HepG2 (cell line): Measurements from ENCODE around the gene HLA-F. TPM values are rescaled to one million over a fixed set of nuclear protein-coding genes. Genes with fewer than 3 reads are reported as not detected.

Experiments used
- BCL6 ChIP-seq: IDR thresholded peaks from 2 replicates; pipeline ENCODE4 v1.6.1; 2016; ENCODE audit warnings: missing genetic modification reagents, missing compliant biosample characterization
- BORCS8-MEF2B ChIP-seq: sonication (generic); formaldehyde crosslinking; IDR thresholded peaks from 2 replicates; pipeline ENCODE4 v1.8.0; 2022; ENCODE audit warnings: mild to moderate bottlenecking, missing genetic modification reagents
- E2F1 ChIP-seq: sonication (generic); formaldehyde crosslinking; IDR thresholded peaks from 2 replicates; pipeline ENCODE4 v1.5.0; 2020; ENCODE audit warnings: missing genetic modification reagents
- FLYWCH1 ChIP-seq: sonication (generic); formaldehyde crosslinking; IDR thresholded peaks from 2 replicates; pipeline ENCODE4 v1.8.1; 2023; ENCODE audit warnings: mild to moderate bottlenecking, missing genetic modification reagents
- HNRNPL ChIP-seq: fragments of 200-400 bp; formaldehyde crosslinking; IDR thresholded peaks from 2 replicates; pipeline ENCODE4 v1.6.1; 2017; ENCODE audit warnings: mild to moderate bottlenecking, low read depth, low read length
- HOXD1 ChIP-seq: sonication (generic); formaldehyde crosslinking; IDR thresholded peaks from 2 replicates; pipeline ENCODE4 v1.5.0; 2020; ENCODE audit warnings: missing genetic modification reagents
- IKZF1 ChIP-seq: fragments of 450-650 bp; IDR thresholded peaks from 2 replicates; pipeline ENCODE4 v1.7.1; 2016
- KDM6A ChIP-seq: IDR thresholded peaks from 2 replicates; pipeline ENCODE4 v1.6.1; 2016; ENCODE audit warnings: low read depth
- MAF1 ChIP-seq: sonication (generic); formaldehyde crosslinking; IDR thresholded peaks from 2 replicates; pipeline ENCODE4 v1.5.0; 2020; ENCODE audit warnings: missing genetic modification reagents, borderline replicate concordance
- MTA1 ChIP-seq: sonication (generic); formaldehyde crosslinking; IDR thresholded peaks from 2 replicates; pipeline ENCODE4 v1.4.0; 2020; ENCODE audit warnings: missing genetic modification reagents, mild to moderate bottlenecking, borderline replicate concordance
- MXI1 ChIP-seq: IDR thresholded peaks from 3 replicates; pipeline ENCODE4 v1.6.1; 2012; ENCODE audit warnings: low read depth, low read length, inconsistent platforms, borderline replicate concordance
- PAF1 ChIP-seq: IDR thresholded peaks from 2 replicates; pipeline ENCODE4 v1.6.1; 2016; ENCODE audit warnings: missing genetic modification reagents, missing compliant biosample characterization
- SSRP1 ChIP-seq: IDR thresholded peaks from 2 replicates; pipeline ENCODE4 v1.6.1; 2016; ENCODE audit warnings: control low read depth
- ZNF101 ChIP-seq: sonication (generic); formaldehyde crosslinking; IDR thresholded peaks from 2 replicates; pipeline ENCODE4 v1.4.0; 2020; ENCODE audit warnings: mild to moderate bottlenecking, low read depth, missing genetic modification reagents, borderline replicate concordance
- ZNF430 ChIP-seq: sonication (generic); formaldehyde crosslinking; IDR thresholded peaks from 2 replicates; pipeline ENCODE4 v1.9.0; 2021; ENCODE audit warnings: mild to moderate bottlenecking, missing genetic modification reagents
- ZNF496 ChIP-seq: sonication (generic); formaldehyde crosslinking; IDR thresholded peaks from 2 replicates; pipeline ENCODE4 v1.8.1; 2023; ENCODE audit warnings: mild to moderate bottlenecking, moderate library complexity, missing genetic modification reagents; ENCODE audit not compliant: insufficient replicate concordance
- ZNF549 ChIP-seq: sonication (generic); formaldehyde crosslinking; IDR thresholded peaks from 2 replicates; pipeline ENCODE4 v1.5.0; 2020; ENCODE audit warnings: missing genetic modification reagents
- ZNF605 ChIP-seq: sonication (generic); formaldehyde crosslinking; IDR thresholded peaks from 2 replicates; pipeline ENCODE4 v1.8.0; 2022; ENCODE audit warnings: mild to moderate bottlenecking, missing genetic modification reagents
- ZNF75D ChIP-seq: sonication (generic); formaldehyde crosslinking; IDR thresholded peaks from 2 replicates; pipeline ENCODE4 v1.8.1; 2023; ENCODE audit warnings: missing genetic modification reagents, mild to moderate bottlenecking, borderline replicate concordance
- ZSCAN30 ChIP-seq: sonication (generic); formaldehyde crosslinking; IDR thresholded peaks from 2 replicates; pipeline ENCODE4 v1.5.0; 2020; ENCODE audit warnings: mild to moderate bottlenecking, missing genetic modification reagents
- polyA plus RNA-seq, 8 experiments: library from polyadenylated mRNA; depleted of rRNA in 3 of 8; stranded (reverse) in 7 of 8; unstranded in 1 of 8; fragments of >200 nt; fragmentation: Illumina TruSeq in 4 of 8; extraction: Trizol in 4 of 8; gene quantifications; 2 replicates each; pipeline versions ENCODE4 v1.2.1 to v1.2.3, GENCODE V29; 2011 to 2016; ENCODE audit warnings: low read depth in 4 of 8, missing spikeins in 1 of 8, mixed read lengths in 1 of 8; ENCODE audit not compliant: insufficient read depth in 1 of 8
- total RNA-seq, 5 experiments: library from RNA; depleted of rRNA; stranded (reverse); fragments of >200 nt; fragmentation: Illumina TruSeq; extraction: Trizol; gene quantifications; 2 replicates each; pipeline ENCODE4 v1.2.3, GENCODE V29; 2016; ENCODE audit warnings: low read depth in 1 of 5
- TF ChIP-seq, protein P1 (sequence below): sonication (generic); formaldehyde crosslinking; IDR thresholded peaks from 2 replicates; pipeline ENCODE4 v1.4.0; 2020; ENCODE audit warnings: missing genetic modification reagents
- TF ChIP-seq, protein P2 (sequence below): sonication (generic); formaldehyde crosslinking; IDR thresholded peaks from 2 replicates; pipeline ENCODE4 v1.5.0; 2020; ENCODE audit warnings: missing genetic modification reagents, mild to moderate bottlenecking, borderline replicate concordance
- TF ChIP-seq, protein P3 (sequence below): sonication (generic); formaldehyde crosslinking; IDR thresholded peaks from 2 replicates; pipeline ENCODE4 v1.4.0; 2020; ENCODE audit warnings: mild to moderate bottlenecking, missing genetic modification reagents
- TF ChIP-seq, protein P4 (sequence below): sonication (generic); formaldehyde crosslinking; IDR thresholded peaks from 2 replicates; pipeline ENCODE4 v1.8.1; 2023; ENCODE audit warnings: mild to moderate bottlenecking, moderate library complexity, missing genetic modification reagents

HLA-F gene
- total and polyA plus RNA-seq, 2 of the 13 experiments (the other 11 are each of a cell fraction or from before 2014, with no cell fraction given) = 6.0 to 6.1 TPM

DNA sequence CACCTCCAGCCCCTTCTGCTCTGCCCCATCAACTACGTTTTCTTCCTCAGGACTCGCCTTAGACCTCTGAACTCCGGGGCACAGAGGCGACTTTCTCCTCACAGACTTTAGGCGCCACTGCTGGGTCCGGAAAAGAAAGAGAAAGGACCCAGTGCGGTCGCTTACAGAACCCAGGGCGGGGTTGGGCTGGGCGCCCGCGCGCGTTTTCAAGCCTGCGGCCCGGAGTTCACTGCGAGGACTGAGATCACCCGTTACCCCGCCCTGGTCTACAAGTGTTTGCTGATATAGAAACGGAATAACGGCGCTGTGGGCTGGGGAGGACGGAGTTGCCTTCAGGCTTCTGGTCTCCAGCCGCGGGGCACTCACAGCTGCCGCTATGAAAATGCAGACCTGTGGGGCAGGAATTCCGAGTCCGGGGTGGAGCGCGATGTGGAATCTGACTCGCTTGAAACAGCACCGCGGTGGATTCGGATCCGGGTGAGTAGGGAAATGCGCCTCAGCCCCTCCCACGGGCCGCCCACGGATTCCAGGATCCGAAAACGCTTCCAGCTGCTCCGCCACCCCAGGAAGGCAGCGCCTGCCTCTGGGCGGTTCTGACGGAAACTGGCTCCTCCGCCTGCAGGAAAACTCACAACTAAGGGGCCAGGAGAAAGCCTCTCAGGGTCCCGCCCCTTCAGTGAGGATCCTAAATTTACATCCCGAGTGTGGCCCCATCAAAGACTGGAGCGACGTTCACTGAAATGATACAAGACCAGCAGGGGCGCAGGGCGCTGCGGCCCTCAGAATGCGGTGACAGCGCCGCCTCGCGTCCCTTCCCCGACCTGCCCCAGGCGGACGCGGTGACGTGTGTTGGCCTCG, 29.4 kb downstream of the HLA-F start (continued):
- TF ChIP-seq, protein P1, sequence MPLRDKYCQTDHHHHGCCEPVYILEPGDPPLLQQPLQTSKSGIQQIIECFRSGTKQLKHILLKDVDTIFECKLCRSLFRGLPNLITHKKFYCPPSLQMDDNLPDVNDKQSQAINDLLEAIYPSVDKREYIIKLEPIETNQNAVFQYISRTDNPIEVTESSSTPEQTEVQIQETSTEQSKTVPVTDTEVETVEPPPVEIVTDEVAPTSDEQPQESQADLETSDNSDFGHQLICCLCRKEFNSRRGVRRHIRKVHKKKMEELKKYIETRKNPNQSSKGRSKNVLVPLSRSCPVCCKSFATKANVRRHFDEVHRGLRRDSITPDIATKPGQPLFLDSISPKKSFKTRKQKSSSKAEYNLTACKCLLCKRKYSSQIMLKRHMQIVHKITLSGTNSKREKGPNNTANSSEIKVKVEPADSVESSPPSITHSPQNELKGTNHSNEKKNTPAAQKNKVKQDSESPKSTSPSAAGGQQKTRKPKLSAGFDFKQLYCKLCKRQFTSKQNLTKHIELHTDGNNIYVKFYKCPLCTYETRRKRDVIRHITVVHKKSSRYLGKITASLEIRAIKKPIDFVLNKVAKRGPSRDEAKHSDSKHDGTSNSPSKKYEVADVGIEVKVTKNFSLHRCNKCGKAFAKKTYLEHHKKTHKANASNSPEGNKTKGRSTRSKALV (CRISPR knock-in tag) = peak; percentile 62
- TF ChIP-seq ZNF605 (CRISPR knock-in tag) (no peak; the same call in 1 of the 2 replicates), ZNF496 (CRISPR knock-in tag) (no peak), HOXD1 (CRISPR knock-in tag) (0 out of 2 replicates have a peak, but pooled peaks have one; percentile 67), ZNF549 (CRISPR knock-in tag) (no peak), PAF1 (CRISPR knock-in tag) (no peak), KDM6A (CRISPR knock-in tag) (no peak), ZNF101 (CRISPR knock-in tag) (no peak), HNRNPL (0 out of 2 replicates have a peak, but pooled peaks have one; percentile 49), BCL6 (CRISPR knock-in tag) (no peak; the same call in none of the 2 replicates), MAF1 (CRISPR knock-in tag) (no peak), ZNF75D (CRISPR knock-in tag) (no peak), E2F1 (CRISPR knock-in tag) (0 out of 2 replicates have a peak, but pooled peaks have one; percentile 8), FLYWCH1 (CRISPR knock-in tag) (no peak), BORCS8-MEF2B (CRISPR knock-in tag) (no peak), ZNF430 (CRISPR knock-in tag) (peak; percentile 47; the same call in 1 of the 2 replicates), IKZF1 (no peak), MXI1 (peak; percentile 10; the same call in 1 of the 3 replicates), SSRP1 (CRISPR knock-in tag) (no peak), MTA1 (no peak), ZSCAN30 (no peak)
- TF ChIP-seq, protein P2, sequence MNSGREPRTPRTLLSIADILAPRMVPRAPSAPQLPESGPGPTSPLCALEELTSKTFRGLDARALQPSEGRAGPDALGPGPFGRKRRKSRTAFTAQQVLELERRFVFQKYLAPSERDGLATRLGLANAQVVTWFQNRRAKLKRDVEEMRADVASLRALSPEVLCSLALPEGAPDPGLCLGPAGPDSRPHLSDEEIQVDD (CRISPR knock-in tag) = no peak
- TF ChIP-seq, protein P3, sequence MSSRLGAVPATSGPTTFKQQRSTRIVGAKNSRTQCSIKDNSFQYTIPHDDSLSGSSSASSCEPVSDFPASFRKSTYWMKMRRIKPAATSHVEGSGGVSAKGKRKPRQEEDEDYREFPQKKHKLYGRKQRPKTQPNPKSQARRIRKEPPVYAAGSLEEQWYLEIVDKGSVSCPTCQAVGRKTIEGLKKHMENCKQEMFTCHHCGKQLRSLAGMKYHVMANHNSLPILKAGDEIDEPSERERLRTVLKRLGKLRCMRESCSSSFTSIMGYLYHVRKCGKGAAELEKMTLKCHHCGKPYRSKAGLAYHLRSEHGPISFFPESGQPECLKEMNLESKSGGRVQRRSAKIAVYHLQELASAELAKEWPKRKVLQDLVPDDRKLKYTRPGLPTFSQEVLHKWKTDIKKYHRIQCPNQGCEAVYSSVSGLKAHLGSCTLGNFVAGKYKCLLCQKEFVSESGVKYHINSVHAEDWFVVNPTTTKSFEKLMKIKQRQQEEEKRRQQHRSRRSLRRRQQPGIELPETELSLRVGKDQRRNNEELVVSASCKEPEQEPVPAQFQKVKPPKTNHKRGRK = 0 out of 2 replicates have a peak, but pooled peaks have one; percentile 77
- TF ChIP-seq, protein P4, sequence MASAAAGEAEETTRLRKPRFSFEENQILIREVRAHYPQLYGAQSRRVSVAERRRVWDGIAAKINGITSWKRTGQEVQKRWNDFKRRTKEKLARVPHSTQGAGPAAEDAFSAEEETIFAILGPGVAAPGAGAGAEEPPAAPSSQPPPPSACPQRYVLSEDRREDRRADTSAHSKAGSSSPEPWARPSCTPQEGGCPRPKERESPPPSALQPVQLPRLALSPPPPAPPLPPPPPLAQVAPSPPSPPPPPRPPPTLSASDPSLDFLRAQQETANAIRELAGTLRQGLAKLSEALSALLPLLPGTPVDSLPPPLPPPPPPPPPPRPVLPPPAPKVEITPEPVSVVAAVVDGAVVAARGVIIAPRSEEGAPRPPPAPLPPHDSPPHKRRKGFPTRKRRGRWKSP = 0 out of 2 replicates have a peak, but pooled peaks have one; percentile 67
